GM12892 (cell line): Measurements from ENCODE around the gene TNK1.

Source experiments
- POLR2A ChIP-seq: IDR thresholded peaks from 2 replicates; pipeline ENCODE4 v1.6.1; 2011; ENCODE audit warnings: low read depth, low read length, control low read depth
- POLR2AphosphoS5 ChIP-seq: IDR thresholded peaks from 2 replicates; pipeline ENCODE4 v1.6.1; 2011; ENCODE audit warnings: low read depth, low read length, control low read depth
- TAF1 ChIP-seq: IDR thresholded peaks from 2 replicates; pipeline ENCODE4 v1.6.1; 2011; ENCODE audit warnings: low read depth, mild to moderate bottlenecking, control low read depth, low read length, borderline replicate concordance

- no peak for TF ChIP-seq POLR2AphosphoS5
- no peak for TF ChIP-seq TAF1
- TF ChIP-seq POLR2A: no peak
Observed at GRCh38 chr17:7379134-7379533, 1.8 kb upstream of the TNK1 start.
